UCSD-AML1 (cell line): Measurements from ENCODE around the gene SLC39A7.

Experiments used
- DNase-seq: peaks from one replicate; lab custom pipeline; 2025; ENCODE audit not compliant: unreplicated experiment; lab: John Stamatoyannopoulos, UW

SLC39A7 gene

GRCh38 chr6:33204165-33204414 is 3.4 kb downstream of the SLC39A7 start:
- no peak for DNase-seq

GRCh38 chr6:33204415-33205190 is 3.9 kb downstream of the SLC39A7 start, which contains the start of gene HSD17B8:
TSS of gene HSD17B8 (plus strand) at chr6:33204655. CDS start at chr6:33204669, 14 bp downstream.
- DNase-seq: peak; percentile 80

- no peak for DNase-seq
Observed at GRCh38 chr6:33205191-33206026, 4.7 kb downstream of the SLC39A7 start.

GRCh38 chr6:33206027-33206863 is 5.6 kb downstream of the SLC39A7 start:
- DNase-seq: no peak

- DNase-seq: no peak
Observed at GRCh38 chr6:33206864-33207551, 6.3 kb downstream of the SLC39A7 start.

GRCh38 chr6:33207552-33208090 is 7.0 kb downstream of the SLC39A7 start:
- DNase-seq: peak; percentile 52

- peak; percentile 88 for DNase-seq
Observed at GRCh38 chr6:33208091-33208967, 7.7 kb downstream of the SLC39A7 start, which contains the start of gene RING1. TSS of gene RING1 (plus strand) at chr6:33208500. CDS start at chr6:33208823, 323 bp downstream.

GRCh38 chr6:33209856-33210255 is 9.2 kb downstream of the SLC39A7 start:
- DNase-seq: no peak

- DNase-seq: no peak
Observed at GRCh38 chr6:33211136-33211535, 10.5 kb downstream of the SLC39A7 start.

- DNase-seq: no peak
Observed at GRCh38 chr6:33211666-33212422, 11.2 kb downstream of the SLC39A7 start.

- DNase-seq: no peak
Observed at GRCh38 chr6:33212857-33213165, 12.1 kb downstream of the SLC39A7 start.

GRCh38 chr6:33213166-33213988 is 12.7 kb downstream of the SLC39A7 start:
- peak; percentile 56 for DNase-seq

GRCh38 chr6:33213989-33214335 is 13.3 kb downstream of the SLC39A7 start:
- DNase-seq: no peak

- DNase-seq: no peak
Observed at GRCh38 chr6:33215271-33216116, 14.8 kb downstream of the SLC39A7 start.

GRCh38 chr6:33216117-33216649 is 15.5 kb downstream of the SLC39A7 start:
- DNase-seq: no peak

- DNase-seq: no peak
Observed at GRCh38 chr6:33217246-33217645, 16.6 kb downstream of the SLC39A7 start.

- DNase-seq: no peak
Observed at GRCh38 chr6:33217681-33218080, 17.0 kb downstream of the SLC39A7 start.
